ENCODE results near the gene PCGF1. TPM values are rescaled to one million over a fixed set of nuclear protein-coding genes. Genes with fewer than 3 reads are reported as not detected.

Gene PCGF1
- total and polyA plus RNA-seq, 2 of the 13 experiments (the other 11 are each of a cell fraction or from before 2014, with no cell fraction given) = 20.4 to 22.6 TPM

GRCh38 chr2:74505448-74506246 is 1.8 kb downstream of the PCGF1 start (continued):
- 0 out of 2 replicates have a peak, but pooled peaks have one; percentile 29 for TF ChIP-seq THRA (CRISPR knock-in tag; IDR thresholded peaks at IDR 0.05; ENCODE audit: borderline replicate concordance)
- TF ChIP-seq SIN3B (IDR thresholded peaks at IDR 0.05; ENCODE audit: low read length) = no peak

GRCh38 chr2:74504591-74504990 is 2.9 kb downstream of the PCGF1 start:
- in situ Hi-C loops (cut with HindIII; ENCODE audit: extremely low pct_ligation_motif_present, low pct_unique_long_range_greater_than_20kb) (no loop called here), intact Hi-C loops (cut with micrococcal nuclease; ENCODE audit: unreplicated experiment) (no loop called here)
- ChIA-PET POLR2A (interaction anchor here (0.8 to 16.5 kb wide), 15 partner anchors 8 to 75 kb away, joined by 3 to 795 read pairs (median 18); partner anchors contain the start of genes AUP1, CCDC142, DQX1 and HTRA2), CTCF (ENCODE audit: low intra/inter-chr PET ratio, low total read pairs) (interaction anchor here (2.9 kb wide), 1 partner anchor 21 kb away, joined by 20 read pairs; the partner anchor contains the start of genes CCDC142 and TTC31)
- peak overlapping the region; percentile 83; the same call in 1 of the 2 replicates for H3K9ac ChIP-seq (ENCODE audit: insufficient read depth, low read depth, low read length)
- FAIRE-seq (no peak), DNase-seq (ENCODE audit: low spot score) (no peak), ATAC-seq (no peak)
- H4K20me1 ChIP-seq (ENCODE audit: insufficient read depth, low read length) = no peaks in the 10 kb centered on the region
- H3K4me3 ChIP-seq (replicated peaks in 1 of 3; ENCODE audit: insufficient read depth in 1 of 3, low read depth in 2 of 3, low read length in 3 of 3) = peak overlapping the region; percentile 67 to 86 (median 82)
- WGBS (ENCODE audit: low lambda C conversion rate) = 68% methylated on average over 3 of the region's 3 CpGs
- H3K4me2 ChIP-seq (ENCODE audit: low read depth, low read length) = peak overlapping the region; percentile 92
- no peaks in the 10 kb centered on the region; a peak in 3 of 5 replicates for H3K36me3 ChIP-seq (replicated peaks in 1 of 2; ENCODE audit: control insufficient read depth in 1 of 2, insufficient read depth in 2 of 2, low read length in 2 of 2)
- no peaks in the 10 kb centered on the region for H3K9me3 ChIP-seq (ENCODE audit: low read length)
- H3K4me1 ChIP-seq (ENCODE audit: insufficient read depth, low read length) = peaks cover 68% of the 10 kb centered on the region
- no peak overlapping the region for H2AFZ ChIP-seq (ENCODE audit: low read length)
- no peaks in the 10 kb centered on the region; a peak in 1 of 5 replicates for H3K27me3 ChIP-seq (ENCODE audit: control insufficient read depth in 1 of 2, insufficient read depth in 2 of 2, low read length in 2 of 2)
- peaks cover 51% of the 10 kb centered on the region for H3K79me2 ChIP-seq (ENCODE audit: insufficient read depth, low read length)
- BruUV-seq (replicated peaks) = no TSS peak
- no peak for TF ChIP-seq ZHX2 (IDR thresholded peaks at IDR 0.05; ENCODE audit: low read depth)
- no peak for TF ChIP-seq ZHX2 (CRISPR knock-in tag; IDR thresholded peaks at IDR 0.05; ENCODE audit: borderline replicate concordance)
- no peak for TF ChIP-seq PHF5A (CRISPR knock-in tag; IDR thresholded peaks at IDR 0.05; ENCODE audit: low read depth, unreplicated experiment)
- no peak for TF ChIP-seq SNAPC2 (CRISPR knock-in tag; IDR thresholded peaks at IDR 0.05)
- 0 out of 2 replicates have a peak, but pooled peaks have one; percentile 9 for TF ChIP-seq SAP130 (CRISPR knock-in tag; IDR thresholded peaks at IDR 0.05; ENCODE audit: low read depth)
- TF ChIP-seq POLR2AphosphoS5 (IDR thresholded peaks at IDR 0.05; ENCODE audit: low read depth, low read length) = peak; percentile 39
- TF ChIP-seq POLR2A (IDR thresholded peaks at IDR 0.05; ENCODE audit: insufficient read depth in 1 of 2, low read depth in 2 of 2, low read length in 2 of 2) = peak in 1 of 2 experiments; percentile 5; a peak in 1 of 4 replicates
- TF ChIP-seq ZNF33A (CRISPR knock-in tag; IDR thresholded peaks at IDR 0.05; ENCODE audit: borderline replicate concordance) = no peak
- no peak for TF ChIP-seq NCOR1 (IDR thresholded peaks at IDR 0.05; ENCODE audit: borderline replicate concordance, low read length)
- H3K27ac ChIP-seq (ENCODE audit: extremely low read length, insufficient read depth, low read length) = peak overlapping the region; percentile 11
